Femur (tissue), 1 donor: Measurements from ENCODE around the gene LAMC1.

Experiments used
- DNase-seq: peaks from one replicate; pipeline ENCODE4 v3.0.0-alpha.2; 2017

The LAMC1 gene

DNA sequence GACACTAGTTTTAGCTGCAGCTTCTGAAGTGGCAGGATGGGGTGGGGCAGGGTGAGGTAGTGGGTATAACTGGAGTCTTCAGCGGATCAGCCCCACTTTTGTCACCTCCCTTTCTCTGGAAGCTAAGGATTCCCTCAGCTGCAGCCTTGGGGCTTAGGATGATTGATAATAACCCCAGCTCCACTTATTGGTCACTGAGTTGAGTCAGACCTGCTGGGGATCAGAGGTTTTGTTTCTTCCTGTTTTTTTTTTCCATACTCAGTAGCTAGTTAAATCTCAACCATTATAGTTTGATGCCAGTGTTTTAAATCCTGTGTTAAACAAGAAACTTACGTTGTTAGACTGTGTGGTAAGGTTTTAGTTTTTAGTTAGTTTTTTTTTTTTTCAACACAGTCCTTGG lies 57.2 kb downstream of the LAMC1 start:
- no peak for DNase-seq

DNA sequence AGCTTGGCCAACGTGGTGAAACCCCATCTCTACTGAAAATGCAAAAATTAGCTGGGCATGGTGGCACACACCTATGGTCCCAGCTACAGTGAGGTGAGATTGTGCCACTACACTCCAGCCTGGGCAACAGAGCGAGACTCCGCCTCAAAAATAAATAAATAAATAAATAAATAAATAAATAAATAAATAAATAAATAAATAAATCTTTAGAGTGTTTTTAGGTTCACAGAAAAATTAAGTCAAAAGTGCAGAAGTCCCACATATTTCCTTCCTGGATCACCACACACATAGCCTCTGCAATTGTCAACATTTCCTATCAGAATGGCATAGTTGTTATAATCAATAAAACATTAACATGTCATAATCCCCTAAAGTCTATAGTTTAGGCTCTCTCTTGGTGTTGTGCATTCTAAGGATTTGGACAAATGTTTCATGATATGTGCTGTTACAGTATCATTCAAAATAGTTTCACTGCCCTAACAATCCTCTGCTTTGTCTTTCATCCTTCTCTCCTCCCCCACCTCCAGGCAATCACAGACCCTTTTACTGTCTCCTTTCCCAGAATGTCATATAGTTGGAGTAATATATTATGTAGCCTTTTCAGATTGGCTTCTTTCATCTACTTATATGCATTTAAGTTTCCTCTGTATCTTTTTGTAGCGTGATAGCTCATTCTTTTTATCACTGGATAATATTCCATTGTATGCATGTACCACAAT lies 58.3 kb downstream of the LAMC1 start:
- DNase-seq, result no peak

DNA sequence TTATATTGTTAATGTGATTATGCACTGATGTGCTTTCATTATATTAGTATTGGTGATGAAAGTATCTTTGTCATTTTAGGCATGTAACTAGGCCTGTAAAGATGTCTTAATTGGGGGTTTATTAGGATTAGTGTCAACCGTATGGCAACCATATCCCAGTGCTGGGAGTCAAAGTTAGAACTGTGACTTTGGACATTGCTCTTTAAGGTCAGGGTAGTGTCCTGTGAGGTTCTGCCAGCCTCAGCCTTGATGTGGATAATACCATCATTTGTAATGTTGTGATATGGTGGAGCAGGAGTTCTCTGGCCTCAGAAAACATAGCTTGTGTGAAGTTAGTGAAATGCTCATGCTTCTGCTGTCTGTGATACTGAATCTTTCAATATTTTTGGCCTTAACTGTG lies 59.4 kb downstream of the LAMC1 start:
- DNase-seq, result no peak

DNA sequence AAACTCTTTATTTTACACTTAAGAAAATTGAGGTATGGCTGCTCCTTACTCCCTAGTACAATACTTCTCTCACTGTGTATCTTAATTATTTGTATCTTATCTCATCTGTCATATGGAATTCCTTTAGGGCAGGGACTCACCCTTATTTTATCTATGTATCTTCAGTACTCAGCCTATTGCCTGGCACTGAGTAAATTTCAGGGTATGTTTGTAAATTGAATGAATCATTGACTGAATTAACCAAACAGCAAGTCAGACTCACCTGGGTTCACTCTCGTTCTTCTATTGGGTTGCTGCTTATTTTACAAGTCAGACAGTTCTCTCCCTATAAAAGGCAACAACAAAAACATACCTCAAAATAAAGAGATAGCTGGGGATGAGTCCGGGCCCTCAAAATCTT lies 63.8 kb downstream of the LAMC1 start:
- no peak for DNase-seq

- DNase-seq, result no peak
Observed at GRCh38 chr1:183089025-183089639, 65.9 kb downstream of the LAMC1 start.

GRCh38 chr1:183090391-183091006 lies 67.3 kb downstream of the LAMC1 start:
- DNase-seq, result peak; percentile 84

- DNase-seq, result no peak
Observed at GRCh38 chr1:183091181-183091580, 68.0 kb downstream of the LAMC1 start.

DNA sequence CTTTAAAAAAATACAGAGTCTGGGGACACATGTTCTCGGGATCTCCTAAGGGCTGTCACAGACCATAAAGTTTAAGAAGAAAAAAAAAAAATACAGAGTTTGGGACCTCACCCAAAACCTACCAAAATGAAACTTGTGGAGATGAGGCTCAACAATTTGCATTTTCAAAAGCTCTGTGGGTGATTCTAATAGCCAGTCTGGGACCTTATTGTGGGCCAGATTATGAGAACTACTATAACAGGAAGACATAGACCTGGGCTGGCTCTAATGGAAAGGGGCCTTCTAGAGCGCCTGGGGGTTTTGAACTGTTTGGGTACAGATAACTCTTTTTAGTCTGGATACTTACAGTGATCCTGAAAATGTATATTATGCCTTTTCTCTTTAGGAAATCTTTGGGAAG lies 69.1 kb downstream of the LAMC1 start:
- DNase-seq, result no peak

- DNase-seq, result no peak
Observed at GRCh38 chr1:183093066-183093668, 69.9 kb downstream of the LAMC1 start.

DNA sequence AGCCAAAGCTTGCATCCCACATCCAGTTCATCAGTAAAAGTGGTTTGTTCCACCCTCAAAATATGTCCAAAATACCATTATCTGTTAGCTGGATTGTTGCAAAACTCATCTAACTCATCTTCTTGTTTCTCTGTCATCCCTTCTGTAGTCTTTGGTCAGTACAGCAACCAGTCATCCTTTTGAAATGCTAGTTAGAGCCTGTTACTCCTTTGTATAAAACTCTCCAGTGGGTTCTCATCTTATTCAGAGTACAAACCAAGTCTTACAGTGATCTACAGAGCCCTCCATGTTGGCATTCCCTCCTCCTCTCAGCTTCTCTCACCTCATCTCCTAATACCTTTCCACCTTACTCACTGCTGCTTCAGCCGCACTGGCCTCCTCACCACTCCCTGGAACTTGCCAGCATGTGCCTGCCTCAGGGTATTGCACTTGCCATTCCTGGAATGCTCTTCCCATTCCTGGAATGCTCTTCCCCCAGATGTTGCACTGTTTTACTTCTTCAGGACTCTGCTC lies 70.6 kb downstream of the LAMC1 start:
- DNase-seq, result no peak

GRCh38 chr1:183094351-183094750 lies 71.1 kb downstream of the LAMC1 start:
- DNase-seq, result no peak

DNA sequence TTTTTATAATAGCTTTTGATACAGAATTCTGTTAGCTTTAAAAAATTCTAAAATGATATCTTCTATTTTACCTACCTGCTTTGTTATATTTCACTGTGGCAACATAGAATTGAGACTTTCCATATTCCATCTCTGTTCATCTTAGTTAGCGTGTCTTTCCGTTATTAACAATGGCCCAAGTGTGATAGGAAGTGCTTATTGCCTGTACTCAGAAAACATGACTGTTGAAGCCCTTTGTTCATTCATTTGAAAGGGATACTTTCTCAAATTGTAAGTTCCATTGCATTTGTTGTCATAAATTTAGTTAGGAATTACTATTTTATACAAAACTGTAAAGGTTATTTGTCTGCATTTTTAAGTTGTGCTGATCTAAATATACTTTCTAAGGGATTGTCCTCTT lies 73.1 kb downstream of the LAMC1 start:
- DNase-seq, result no peak

GRCh38 chr1:183096894-183097293 lies 73.7 kb downstream of the LAMC1 start:
- peak; percentile 53 for DNase-seq

GRCh38 chr1:183097438-183098051 lies 74.3 kb downstream of the LAMC1 start:
- no peak for DNase-seq

DNA sequence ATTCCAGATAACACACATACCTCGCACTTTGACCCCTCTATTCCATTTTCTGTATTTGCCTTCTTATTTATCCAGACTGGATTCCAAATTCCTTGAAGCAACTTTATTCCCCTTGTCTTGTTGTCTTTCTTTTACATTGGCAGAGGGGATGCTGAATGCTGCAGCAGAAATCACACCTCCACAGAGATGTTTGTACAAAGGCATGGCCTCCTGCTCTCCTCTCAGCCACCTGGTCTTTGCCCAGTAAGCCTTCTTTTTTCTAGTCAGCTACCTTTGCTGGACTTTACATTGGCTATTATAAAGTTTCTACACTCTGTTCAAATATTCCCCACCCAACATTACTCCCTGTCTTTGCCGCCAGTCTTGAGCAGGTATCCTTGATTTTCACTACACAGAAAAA lies 75.1 kb downstream of the LAMC1 start:
- DNase-seq, result no peak

DNA sequence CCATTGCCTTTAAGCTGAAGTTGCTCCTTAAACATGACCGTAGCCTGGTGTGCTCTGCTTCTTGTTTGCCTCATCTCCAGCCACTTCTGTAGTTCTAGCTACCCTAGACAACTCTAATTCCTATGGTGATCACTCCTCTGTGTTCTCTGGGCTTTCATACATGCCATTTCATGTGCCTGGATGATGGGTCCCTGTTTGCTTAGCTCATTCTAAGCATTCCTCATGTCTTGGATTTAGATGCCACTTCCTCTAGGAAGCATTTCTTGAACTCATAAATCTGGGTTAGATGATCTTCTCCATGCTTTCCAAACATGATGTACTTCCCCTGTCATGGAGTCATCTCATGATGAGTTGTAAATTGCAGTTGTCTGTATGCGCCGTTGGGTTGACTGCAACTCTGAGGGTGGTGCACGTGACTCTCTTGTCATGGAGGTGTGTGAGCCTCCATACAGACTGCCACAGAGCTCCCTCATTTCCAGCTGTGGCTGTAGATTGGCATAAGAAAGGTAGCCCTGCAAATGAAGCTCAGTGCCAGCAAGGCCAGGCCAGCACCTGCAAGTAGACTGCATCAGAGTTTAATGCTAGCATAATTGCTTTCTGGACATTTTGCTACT lies 77.2 kb downstream of the LAMC1 start:
- DNase-seq, result no peak

DNA sequence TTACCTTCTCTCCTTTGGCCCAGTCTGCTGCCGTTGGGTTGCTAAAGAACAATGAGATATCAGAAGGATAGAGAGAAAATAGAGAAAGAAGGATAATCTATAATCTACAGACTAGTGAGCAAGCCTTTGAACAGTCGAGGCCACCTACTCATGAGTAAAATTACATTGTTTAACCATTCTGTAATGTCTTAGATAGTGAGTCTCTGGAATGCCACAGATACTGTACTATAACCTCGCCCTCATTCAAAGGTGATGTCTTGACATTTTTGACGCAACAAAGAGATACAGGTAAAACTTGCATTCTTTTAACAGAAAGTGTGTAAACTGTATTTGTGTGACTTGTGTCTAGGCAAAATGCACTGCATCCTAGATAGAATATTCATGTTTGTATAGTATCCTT lies 77.9 kb downstream of the LAMC1 start:
- DNase-seq, result no peak

- no peak for DNase-seq
Observed at GRCh38 chr1:183101841-183102276, 78.6 kb downstream of the LAMC1 start.

DNA sequence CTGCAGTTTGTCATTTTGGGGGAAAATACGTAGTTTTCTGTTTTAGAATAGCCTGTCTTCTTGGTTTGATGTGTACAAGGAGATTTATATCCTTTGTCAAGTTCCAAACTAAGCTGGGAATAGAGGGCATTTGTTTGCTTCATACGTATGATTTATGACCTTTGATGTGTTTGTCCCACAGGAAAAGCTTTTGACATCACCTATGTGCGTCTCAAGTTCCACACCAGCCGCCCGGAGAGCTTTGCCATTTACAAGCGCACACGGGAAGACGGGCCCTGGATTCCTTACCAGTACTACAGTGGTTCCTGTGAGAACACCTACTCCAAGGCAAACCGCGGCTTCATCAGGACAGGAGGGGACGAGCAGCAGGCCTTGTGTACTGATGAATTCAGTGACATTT lies 79.9 kb downstream of the LAMC1 start:
- no peak for DNase-seq

GRCh38 chr1:183103577-183103976 lies 80.4 kb downstream of the LAMC1 start:
- DNase-seq, result no peak

- DNase-seq, result no peak
Observed at GRCh38 chr1:183105449-183105848, 82.2 kb downstream of the LAMC1 start.

DNA sequence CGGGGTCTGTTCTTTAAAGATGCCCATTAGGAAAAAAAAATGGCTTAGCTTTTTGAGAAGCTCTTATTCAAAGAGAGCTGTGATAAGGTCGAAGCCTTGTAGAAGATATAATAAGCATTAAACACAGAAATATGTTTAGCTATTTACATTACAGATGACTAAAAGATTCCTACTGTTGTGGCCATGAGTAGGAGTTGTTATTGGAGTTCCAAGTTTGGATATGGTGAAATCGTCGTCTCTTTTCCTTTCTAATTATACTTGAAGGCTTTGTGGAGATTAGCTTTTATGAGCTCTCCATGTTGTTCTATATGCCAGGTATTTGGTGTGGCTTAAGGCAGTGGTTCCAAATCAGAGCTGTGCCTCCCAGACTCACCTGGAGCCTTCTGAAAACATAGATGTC lies 82.9 kb downstream of the LAMC1 start:
- no peak for DNase-seq

DNA sequence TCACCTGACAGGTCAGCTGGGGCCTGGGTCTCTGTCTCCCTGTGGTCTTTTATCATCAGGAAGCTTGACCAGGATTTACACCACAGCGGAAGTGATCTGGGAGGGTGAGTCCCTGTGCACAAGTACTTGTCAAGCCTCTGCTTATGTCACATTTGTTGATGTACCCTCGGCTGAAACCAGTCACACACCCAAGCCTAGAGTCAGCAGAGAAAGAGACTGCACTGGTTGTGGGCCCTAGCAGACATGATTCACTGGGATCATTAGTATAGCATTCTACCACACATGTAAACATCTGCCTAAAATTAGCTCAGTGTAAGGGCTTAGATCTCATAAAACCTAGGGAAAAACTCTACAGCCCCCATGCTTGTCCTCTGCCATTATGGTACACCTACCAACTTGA lies 83.5 kb downstream of the LAMC1 start:
- DNase-seq, result no peak
